HUES64 (cell line): ENCODE measurements around the gene IFITM10. TPM values are rescaled to one million over a fixed set of nuclear protein-coding genes. Genes with fewer than 3 reads are reported as not detected.

Experiments used
- H3K27ac ChIP-seq: 2 replicates; pipeline ENCODE4 v1.7.0; 2013; ENCODE audit warnings: low read depth, low read length, inconsistent platforms
- H3K27me3 ChIP-seq: 2 replicates; pipeline ENCODE4 v1.6.1; 2013; ENCODE audit warnings: mild to moderate bottlenecking, low read length; ENCODE audit not compliant: insufficient read depth
- H3K36me3 ChIP-seq: 2 replicates; pipeline ENCODE4 v1.6.1; 2013; ENCODE audit warnings: mild to moderate bottlenecking, low read length; ENCODE audit not compliant: insufficient read depth
- H3K4me1 ChIP-seq: 2 replicates; pipeline ENCODE4 v1.6.1; 2013; ENCODE audit warnings: mild to moderate bottlenecking, low read length, moderate library complexity; ENCODE audit not compliant: insufficient read depth
- H3K4me3 ChIP-seq: 2 replicates; pipeline ENCODE4 v1.5.1; 2013; ENCODE audit warnings: mild to moderate bottlenecking, low read length, moderate library complexity
- H3K9ac ChIP-seq: 2 replicates; pipeline ENCODE4 v1.6.1; 2013; ENCODE audit warnings: mild to moderate bottlenecking, low read depth, low read length
- H3K9me3 ChIP-seq: 2 replicates; pipeline ENCODE4 v1.6.1; 2013; ENCODE audit warnings: low read depth, low read length; ENCODE audit not compliant: insufficient read depth
- WGBS: fragments of 150-250, 120-280 bp; methylation state at CpG from one replicate; pipeline ENCODE4 v1.1.7; 2013; ENCODE audit warnings: missing lambda C conversion rate; 5-methylcytosine and 5-hydroxymethylcytosine counted together
- polyA plus RNA-seq, 2 experiments: library from polyadenylated mRNA; stranded (reverse); fragments of 50-300 nt; gene quantifications; one replicate each; pipeline ENCODE4 v1.2.3, GENCODE V29; 2013

The IFITM10 gene
- polyA plus RNA-seq (2013, experiment 1 of 2), result not detected
- polyA plus RNA-seq (2013, experiment 2 of 2), result not detected

DNA sequence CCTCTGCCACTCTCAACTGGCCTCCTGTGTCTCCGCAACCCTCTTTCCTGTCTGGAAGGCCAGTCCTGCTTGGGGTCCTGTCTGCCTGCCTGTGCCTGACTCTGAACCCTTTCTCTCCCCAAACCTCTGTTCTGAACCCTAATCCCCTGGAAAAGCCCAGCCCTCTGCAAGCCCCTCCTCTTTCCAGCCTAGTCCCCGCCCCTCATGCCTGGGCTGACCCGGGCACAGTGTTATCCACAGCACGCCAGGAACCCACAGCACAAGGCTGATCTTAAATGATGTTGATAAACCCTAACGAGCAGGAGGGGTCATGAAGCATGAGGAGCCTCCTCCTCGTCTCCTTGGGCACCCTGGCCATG, at the start of gene IFITM10:
TSS of gene IFITM10 (minus strand) at position 115 of the 359 bp plus-strand sequence. CDS start 153 bp downstream, outside the sequence.
- no peak within 1 kb of the TSS for H3K9ac ChIP-seq
- no peaks in the 10 kb centered on the region for H3K4me1 ChIP-seq
- peaks cover 39% of the 10 kb centered on the region for H3K27me3 ChIP-seq
- no peak within 1 kb of the TSS for H3K27ac ChIP-seq
- 65% methylated on average over 6 of the region's 6 CpGs for WGBS
- no peak within 1 kb of the TSS for H3K4me3 ChIP-seq
- H3K36me3 ChIP-seq, result peaks cover 6% of the 10 kb centered on the region; the same call in 1 of the 2 replicates
- no peaks in the 10 kb centered on the region for H3K9me3 ChIP-seq

DNA sequence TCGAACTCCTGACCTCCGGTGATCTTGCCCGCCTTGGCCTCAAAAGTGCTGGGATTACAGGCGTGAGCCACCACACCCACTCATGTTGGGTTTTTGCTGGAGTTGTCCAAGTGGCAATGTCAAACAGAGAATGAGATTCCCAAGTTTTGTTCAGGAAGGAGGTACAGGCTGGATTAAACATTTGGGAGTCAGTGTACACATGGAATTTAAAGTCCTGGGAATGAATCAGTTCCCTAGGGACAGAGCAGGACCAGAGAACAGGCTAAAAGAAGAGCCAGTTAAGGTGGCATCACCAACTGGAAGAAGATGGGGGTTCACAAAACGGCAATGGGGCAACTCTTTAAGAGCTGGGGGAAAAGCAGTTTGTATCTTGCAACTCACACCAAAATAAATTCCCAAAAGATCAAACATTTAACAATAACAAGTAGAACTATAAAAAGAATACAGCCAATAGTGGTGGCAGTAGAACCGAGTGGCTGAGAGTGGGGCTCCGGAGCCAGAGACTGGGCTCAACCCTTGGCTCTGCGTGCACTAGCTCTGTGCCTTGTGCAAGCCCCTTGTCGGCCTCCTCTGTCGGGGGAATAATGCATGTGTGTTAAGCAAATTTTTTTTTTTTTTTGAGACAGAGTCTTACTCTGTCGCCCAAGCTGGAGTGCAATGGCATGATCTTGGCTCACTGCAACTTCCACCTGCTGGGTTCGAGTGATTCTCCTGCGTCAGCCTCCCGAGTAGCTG, 47.2 kb upstream of the IFITM10 start:
- H3K27ac ChIP-seq, result no peak overlapping the region
- no peaks in the 10 kb centered on the region for H3K36me3 ChIP-seq
- no peak overlapping the region for H3K4me3 ChIP-seq
- H3K9me3 ChIP-seq, result no peaks in the 10 kb centered on the region
- H3K9ac ChIP-seq, result no peak overlapping the region
- H3K4me1 ChIP-seq, result no peaks in the 10 kb centered on the region
- WGBS, result 95% methylated on average over 14 of the region's 14 CpGs
- no peaks in the 10 kb centered on the region for H3K27me3 ChIP-seq

DNA sequence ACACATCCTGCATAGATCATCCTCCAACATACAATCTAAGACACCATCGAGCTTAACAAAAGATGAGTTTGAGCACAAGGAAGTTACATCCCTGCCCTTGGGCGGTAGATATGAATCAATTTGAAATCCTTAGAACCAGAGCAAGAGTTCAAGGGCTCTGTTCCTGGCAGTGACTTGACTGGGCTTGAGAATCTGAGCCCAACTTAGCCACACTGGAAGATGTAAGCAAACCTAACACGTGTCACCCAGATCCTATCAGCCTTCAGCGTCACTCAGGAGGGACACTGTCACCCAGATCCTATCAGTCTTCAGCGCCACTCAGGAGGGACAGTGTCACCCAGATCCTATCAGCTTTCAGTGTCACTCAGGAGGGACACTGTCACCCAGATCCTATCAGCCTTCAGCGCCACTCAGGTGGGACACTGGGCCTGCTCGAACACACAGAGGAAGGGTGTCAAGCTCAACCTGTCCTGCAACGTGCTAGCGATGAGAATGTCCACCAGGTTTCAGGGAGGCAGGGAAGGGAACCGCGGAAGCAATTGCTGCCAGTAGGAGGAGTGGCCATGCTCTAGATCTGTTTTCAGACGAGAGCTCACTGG, 46.1 kb upstream of the IFITM10 start:
- no peaks in the 10 kb centered on the region for H3K9me3 ChIP-seq
- no peaks in the 10 kb centered on the region for H3K4me1 ChIP-seq
- no peak overlapping the region for H3K4me3 ChIP-seq
- no peak overlapping the region for H3K9ac ChIP-seq
- no peaks in the 10 kb centered on the region for H3K36me3 ChIP-seq
- no peaks in the 10 kb centered on the region for H3K27me3 ChIP-seq
- WGBS, result 83% methylated on average over 12 of the region's 12 CpGs
- no peak overlapping the region for H3K27ac ChIP-seq

DNA sequence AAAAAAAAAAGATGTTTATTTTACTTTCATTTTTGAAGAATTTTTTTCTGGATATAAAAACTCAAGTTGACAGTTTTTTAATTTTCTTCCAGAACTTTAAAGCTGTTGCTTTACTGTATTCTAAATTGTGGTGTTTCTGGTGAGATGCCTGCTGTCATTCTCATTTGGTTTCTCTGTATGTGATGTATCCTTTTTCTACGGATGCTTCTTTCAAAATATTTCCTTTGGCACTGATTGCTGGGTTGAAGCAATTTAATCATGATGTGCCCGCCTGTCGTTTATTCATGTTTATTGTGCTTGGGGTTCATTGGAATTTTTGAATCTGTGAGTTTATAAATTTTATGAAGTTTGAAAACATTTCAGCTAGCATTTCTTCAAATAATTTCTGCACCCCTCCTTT, 42.7 kb upstream of the IFITM10 start:
- Histone ChIP-seq H3K27me3 (no peaks in the 10 kb centered on the region), H3K9ac (no peak overlapping the region), H3K9me3 (no peaks in the 10 kb centered on the region), H3K4me3 (no peak overlapping the region), H3K36me3 (no peaks in the 10 kb centered on the region), H3K27ac (no peak overlapping the region), H3K4me1 (no peaks in the 10 kb centered on the region)
- 92% methylated on average over 3 of the region's 3 CpGs for WGBS

DNA sequence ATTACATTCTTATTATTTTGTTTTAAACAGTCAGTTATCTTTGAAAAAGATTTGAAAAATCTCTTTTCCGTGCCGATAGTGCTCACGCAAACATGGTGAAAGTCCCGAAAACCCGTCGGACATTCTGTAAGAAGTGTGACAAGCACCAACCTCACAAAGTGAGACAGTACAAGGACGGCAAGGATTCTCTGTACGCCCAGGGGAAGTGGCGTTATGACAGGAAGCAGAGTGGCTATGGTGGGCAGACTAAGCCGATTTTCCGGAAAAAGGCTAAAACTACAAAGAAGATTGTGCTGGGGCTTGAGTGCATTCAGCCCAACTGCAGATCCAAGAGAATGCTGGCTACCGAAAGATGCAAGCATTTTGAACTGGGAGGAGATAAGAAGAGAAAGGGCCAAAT, 42.1 kb upstream of the IFITM10 start:
- H3K9ac ChIP-seq, result no peak overlapping the region
- H3K9me3 ChIP-seq, result no peaks in the 10 kb centered on the region
- H3K36me3 ChIP-seq, result no peaks in the 10 kb centered on the region
- no peaks in the 10 kb centered on the region for H3K27me3 ChIP-seq
- H3K4me1 ChIP-seq, result no peaks in the 10 kb centered on the region
- WGBS, result 94% methylated on average over 12 of the region's 12 CpGs
- H3K27ac ChIP-seq, result no peak overlapping the region
- H3K4me3 ChIP-seq, result no peak overlapping the region

DNA sequence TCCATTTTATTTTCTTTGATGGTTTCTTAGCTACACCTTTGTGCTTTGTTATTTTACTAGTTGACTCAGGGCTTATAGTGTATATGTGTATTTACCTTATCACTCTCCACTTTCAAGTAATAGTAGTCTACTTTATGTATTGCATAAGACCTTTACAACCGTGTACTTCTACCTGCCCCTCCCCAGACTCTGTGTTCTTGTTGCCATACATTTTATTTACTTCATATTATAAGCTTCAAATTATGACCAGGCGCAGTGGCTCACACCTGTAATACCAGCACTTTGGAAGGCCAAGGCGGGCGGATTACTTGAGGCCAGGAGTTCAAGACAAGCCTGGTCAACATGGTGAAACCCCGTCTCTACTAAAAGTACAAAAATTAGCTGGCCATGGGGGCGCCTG, 41.5 kb upstream of the IFITM10 start:
- Histone ChIP-seq H3K27ac (no peak overlapping the region), H3K9ac (no peak overlapping the region), H3K36me3 (no peaks in the 10 kb centered on the region), H3K9me3 (no peaks in the 10 kb centered on the region), H3K4me3 (no peak overlapping the region), H3K27me3 (no peaks in the 10 kb centered on the region), H3K4me1 (no peaks in the 10 kb centered on the region)
- 90% methylated on average over 6 of the region's 6 CpGs for WGBS

DNA sequence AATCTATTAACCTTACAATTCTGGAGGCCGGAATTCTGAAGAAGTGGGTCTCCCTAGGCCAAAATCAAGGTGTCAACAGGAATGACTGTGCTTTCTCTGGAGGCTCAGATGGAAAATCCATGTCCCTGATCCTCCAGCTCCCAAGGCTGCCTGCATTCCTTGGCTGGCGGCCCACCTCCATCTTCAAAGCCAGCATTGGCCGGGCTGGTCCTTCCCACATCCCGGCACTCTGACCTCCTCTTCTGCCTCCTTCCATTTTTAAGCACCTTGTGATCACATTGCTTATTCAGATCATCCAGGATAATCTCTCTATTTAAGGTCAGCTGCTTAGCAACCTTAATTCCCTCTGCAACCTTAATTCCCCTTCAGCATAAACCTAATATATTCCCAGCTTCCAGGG, 36.1 kb upstream of the IFITM10 start:
- no peaks in the 10 kb centered on the region for H3K27me3 ChIP-seq

DNA sequence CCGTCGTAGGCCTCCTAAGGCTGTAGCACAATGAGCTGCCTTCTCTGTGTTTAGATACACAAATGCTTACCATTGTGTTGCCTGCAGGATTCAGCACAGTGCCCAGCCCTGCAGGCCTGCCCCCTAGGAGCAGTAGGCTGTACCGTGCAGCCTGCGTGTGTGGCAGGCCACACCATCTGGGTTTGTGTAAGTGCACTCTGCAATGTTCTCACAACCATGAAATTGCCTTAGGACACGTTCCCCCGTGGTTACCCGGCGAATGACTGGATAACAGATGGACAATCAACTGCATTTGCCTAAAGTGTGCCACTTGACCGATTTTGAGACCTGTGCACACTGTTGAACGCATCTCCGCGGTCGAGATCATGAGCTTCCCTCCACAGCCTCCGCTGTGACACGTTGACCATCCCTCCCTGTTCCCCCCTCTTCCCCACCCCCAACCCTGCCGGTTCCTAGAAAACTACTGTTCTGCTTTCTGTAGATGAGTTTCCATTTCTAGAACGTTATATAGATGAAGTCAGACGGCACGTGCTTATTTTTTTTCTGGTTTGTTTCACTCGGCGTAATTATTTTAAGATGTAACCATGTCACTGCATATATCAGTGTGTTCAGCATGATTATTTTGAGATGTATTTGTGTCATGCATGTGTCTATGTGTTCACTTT, 35.5 kb upstream of the IFITM10 start:
- WGBS, result 85% methylated on average over 21 of the region's 21 CpGs
- H3K4me3 ChIP-seq, result no peak overlapping the region
- no peaks in the 10 kb centered on the region for H3K9me3 ChIP-seq
- H3K27ac ChIP-seq, result no peak overlapping the region
- no peaks in the 10 kb centered on the region for H3K36me3 ChIP-seq
- no peak overlapping the region for H3K9ac ChIP-seq
- 0 out of 2 replicates have a peak, but pooled peaks cover 4% of the 10 kb centered on the region for H3K4me1 ChIP-seq
- no peaks in the 10 kb centered on the region for H3K27me3 ChIP-seq

More for the DNA sequence above, 36.1 kb upstream of the IFITM10 start:
- WGBS, result 94% methylated on average over 4 of the region's 4 CpGs
- Histone ChIP-seq H3K9ac (no peak overlapping the region), H3K4me1 (0 out of 2 replicates have a peak, but pooled peaks cover 4% of the 10 kb centered on the region), H3K36me3 (no peaks in the 10 kb centered on the region), H3K27ac (no peak overlapping the region), H3K4me3 (no peak overlapping the region), H3K9me3 (no peaks in the 10 kb centered on the region)

DNA sequence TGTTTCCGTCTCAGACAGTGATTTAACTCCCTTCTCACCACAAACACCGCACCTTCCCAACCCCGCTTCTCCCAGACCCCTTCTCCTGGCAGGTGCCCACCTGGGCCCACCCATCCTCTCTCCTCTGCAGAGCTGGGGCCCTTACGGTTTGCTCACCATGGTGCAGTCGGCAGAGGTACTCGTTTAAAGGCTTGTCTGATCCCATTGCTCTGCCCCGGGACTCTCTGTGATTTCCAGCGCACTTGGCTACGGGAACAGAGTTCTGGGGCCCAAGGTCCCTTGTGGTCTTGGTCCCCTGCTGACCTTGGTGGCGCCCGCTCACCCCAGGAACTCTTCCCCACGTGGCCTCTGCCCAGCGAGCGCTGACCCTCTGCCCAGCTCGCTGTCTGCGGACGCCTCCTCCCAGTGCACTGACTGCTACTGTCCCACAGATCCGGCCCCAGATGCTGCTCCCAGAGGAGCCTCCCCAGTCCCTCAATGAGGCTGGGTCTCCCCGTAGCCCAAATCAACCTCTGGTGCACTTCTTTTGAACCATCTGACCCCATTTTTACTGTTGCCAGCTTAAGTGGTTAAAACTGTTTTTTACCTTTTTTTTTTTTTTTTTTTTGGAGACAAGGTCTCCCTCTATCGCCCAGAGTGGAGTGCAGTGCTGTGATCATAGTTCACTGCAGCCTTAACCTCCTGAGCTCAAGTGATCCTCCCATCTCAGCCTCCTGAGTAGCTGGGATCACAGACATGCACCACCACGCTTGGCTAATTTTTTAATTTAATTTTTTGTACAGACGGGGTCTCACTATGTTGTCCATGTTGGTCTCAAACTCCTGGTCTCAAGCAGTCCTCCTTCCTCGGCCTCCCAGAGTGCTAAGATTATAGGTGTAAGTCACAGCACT, 34.6 kb upstream of the IFITM10 start:
- Histone ChIP-seq H3K9ac (0 out of 2 replicates have a peak overlapping the region, but pooled peaks have one; percentile 37), H3K4me3 (no peak overlapping the region), H3K27me3 (no peaks in the 10 kb centered on the region), H3K4me1 (0 out of 2 replicates have a peak, but pooled peaks cover 4% of the 10 kb centered on the region), H3K27ac (no peak overlapping the region), H3K36me3 (no peaks in the 10 kb centered on the region), H3K9me3 (no peaks in the 10 kb centered on the region)
- WGBS, result 92% methylated on average over 23 of the region's 23 CpGs

DNA sequence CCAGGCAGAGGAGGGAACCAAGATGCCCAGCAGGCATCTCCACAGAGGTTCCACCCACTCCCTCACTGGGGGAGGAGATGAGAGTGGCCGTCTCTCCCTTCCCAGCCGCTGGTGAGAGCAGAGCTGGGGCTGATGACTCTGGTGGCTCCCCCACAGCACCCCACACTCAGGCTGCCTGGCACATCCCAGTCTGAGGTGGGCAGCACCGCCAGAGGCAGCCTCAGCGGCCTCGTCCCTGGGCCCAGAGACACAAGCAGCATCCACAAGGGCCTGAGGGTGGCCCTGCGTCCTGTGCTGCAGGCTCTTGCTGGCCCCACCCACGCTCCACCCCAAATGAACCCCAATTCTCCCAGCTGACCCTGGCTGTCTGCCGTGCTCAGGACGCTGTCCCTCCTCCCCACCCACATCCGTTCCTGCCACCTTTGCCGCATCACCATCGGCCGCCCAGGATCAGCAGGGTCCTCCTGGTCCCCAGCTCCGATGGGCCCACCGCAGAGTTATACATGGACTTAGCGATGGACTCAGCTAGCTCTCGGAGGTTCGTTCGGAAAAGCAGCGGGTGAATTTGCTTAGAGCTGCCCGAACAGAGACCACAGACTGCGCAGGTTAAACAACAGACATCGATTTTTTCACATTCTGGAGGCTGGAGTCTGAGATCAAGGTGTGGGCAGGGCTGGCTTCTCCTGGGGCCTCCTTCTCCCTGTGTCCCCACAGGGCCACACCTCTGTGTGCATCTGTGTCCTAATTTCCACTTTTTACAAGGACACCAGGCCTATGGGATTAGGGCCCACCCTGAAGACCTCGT, 33.5 kb upstream of the IFITM10 start:
- Histone ChIP-seq H3K27ac (no peak overlapping the region), H3K9me3 (no peaks in the 10 kb centered on the region), H3K36me3 (no peaks in the 10 kb centered on the region), H3K4me3 (no peak overlapping the region), H3K4me1 (0 out of 2 replicates have a peak, but pooled peaks cover 4% of the 10 kb centered on the region), H3K27me3 (no peaks in the 10 kb centered on the region), H3K9ac (no peak overlapping the region)
- WGBS, result 89% methylated on average over 24 of the region's 24 CpGs
